GM18508 (cell line): ENCODE measurements around the gene PCDHGA1.

Experiments used
- ATAC-seq: cut with Tn5 transposase; IDR thresholded peaks from one replicate; pipeline ENCODE4 v1.9.1; 2021; ENCODE audit warnings: moderate number of reproducible peaks; ENCODE audit not compliant: insufficient read depth, unreplicated experiment

Gene PCDHGA1

GRCh38 chr5:141488591-141489561, 158.6 kb downstream of the PCDHGA1 start, which contains the start of gene PCDHGC5:
PCDHGC5 (plus strand) TSS chr5:141489081; CDS start chr5:141489241, 160 bp downstream.
- no peak for ATAC-seq

GRCh38 chr5:141489841-141490240, 159.5 kb downstream of the PCDHGA1 start:
- ATAC-seq: no peak

- no peak for ATAC-seq
Observed at GRCh38 chr5:141490271-141490670, 160.0 kb downstream of the PCDHGA1 start.

- no peak for ATAC-seq
Observed at GRCh38 chr5:141490771-141491170, 160.5 kb downstream of the PCDHGA1 start.

GRCh38 chr5:141491323-141492167, 161.2 kb downstream of the PCDHGA1 start:
- no peak for ATAC-seq

GRCh38 chr5:141492168-141492885, 162.0 kb downstream of the PCDHGA1 start:
- ATAC-seq: no peak

GRCh38 chr5:141493500-141494422, 163.4 kb downstream of the PCDHGA1 start:
- no peak for ATAC-seq

GRCh38 chr5:141494761-141495452, 164.6 kb downstream of the PCDHGA1 start:
- no peak for ATAC-seq

- no peak for ATAC-seq
Observed at GRCh38 chr5:141495453-141495811, 165.1 kb downstream of the PCDHGA1 start.

- no peak for ATAC-seq
Observed at GRCh38 chr5:141496038-141496437, 165.7 kb downstream of the PCDHGA1 start.

GRCh38 chr5:141501761-141502160, 171.4 kb downstream of the PCDHGA1 start:
- no peak for ATAC-seq

- no peak for ATAC-seq
Observed at GRCh38 chr5:141503681-141504080, 173.4 kb downstream of the PCDHGA1 start.

GRCh38 chr5:141504216-141504615, 173.9 kb downstream of the PCDHGA1 start:
- no peak for ATAC-seq

- ATAC-seq: no peak
Observed at GRCh38 chr5:141506381-141507155, 176.3 kb downstream of the PCDHGA1 start.

- no peak for ATAC-seq
Observed at GRCh38 chr5:141507387-141508091, 177.2 kb downstream of the PCDHGA1 start.

- ATAC-seq: no peak
Observed at GRCh38 chr5:141508440-141508797, 178.1 kb downstream of the PCDHGA1 start.

- no peak for ATAC-seq
Observed at GRCh38 chr5:141508798-141509611, 178.7 kb downstream of the PCDHGA1 start.
